ENCODE results near the gene LRRFIP1.

LRRFIP1 gene

DNA sequence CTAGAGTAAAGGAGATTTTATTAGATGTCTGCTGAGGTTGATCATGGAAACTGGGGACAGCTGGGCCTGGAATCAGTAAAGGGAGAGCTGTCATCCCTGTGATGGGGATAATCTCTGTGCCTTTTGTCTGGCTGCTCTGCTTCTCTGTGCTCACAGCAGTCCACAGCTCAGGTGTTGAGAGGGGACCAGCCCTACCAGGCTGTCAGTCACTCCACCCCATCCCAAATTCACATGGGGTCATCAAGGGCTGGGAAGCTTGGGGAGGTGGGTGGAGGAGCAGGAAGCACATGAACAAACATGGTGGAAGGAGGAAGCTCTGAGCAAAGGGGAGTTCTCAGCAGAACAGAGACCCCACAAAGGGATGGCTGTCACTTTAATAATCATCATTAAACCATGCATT is 13.7 kb upstream of the LRRFIP1 start:
- no peaks in the 10 kb centered on the region for H3K36me3 ChIP-seq (ENCODE audit: insufficient read depth, low read length)
- H3K9me3 ChIP-seq (ENCODE audit: low read length): no peaks in the 10 kb centered on the region
- no peaks in the 10 kb centered on the region for H3K27me3 ChIP-seq (ENCODE audit: control insufficient read depth in 1 of 2, insufficient read depth in 2 of 2, low read length in 2 of 2)
- H3K27ac ChIP-seq (ENCODE audit: low read depth, low read length): no peak overlapping the region
- H3K9ac ChIP-seq (ENCODE audit: low read length): no peak overlapping the region
- H3K4me1 ChIP-seq (ENCODE audit: insufficient read depth, low read length): peaks cover 33% of the 10 kb centered on the region
- H3K4me3 ChIP-seq (ENCODE audit: low read depth in 1 of 2, low read length in 2 of 2): no peak overlapping the region

DNA sequence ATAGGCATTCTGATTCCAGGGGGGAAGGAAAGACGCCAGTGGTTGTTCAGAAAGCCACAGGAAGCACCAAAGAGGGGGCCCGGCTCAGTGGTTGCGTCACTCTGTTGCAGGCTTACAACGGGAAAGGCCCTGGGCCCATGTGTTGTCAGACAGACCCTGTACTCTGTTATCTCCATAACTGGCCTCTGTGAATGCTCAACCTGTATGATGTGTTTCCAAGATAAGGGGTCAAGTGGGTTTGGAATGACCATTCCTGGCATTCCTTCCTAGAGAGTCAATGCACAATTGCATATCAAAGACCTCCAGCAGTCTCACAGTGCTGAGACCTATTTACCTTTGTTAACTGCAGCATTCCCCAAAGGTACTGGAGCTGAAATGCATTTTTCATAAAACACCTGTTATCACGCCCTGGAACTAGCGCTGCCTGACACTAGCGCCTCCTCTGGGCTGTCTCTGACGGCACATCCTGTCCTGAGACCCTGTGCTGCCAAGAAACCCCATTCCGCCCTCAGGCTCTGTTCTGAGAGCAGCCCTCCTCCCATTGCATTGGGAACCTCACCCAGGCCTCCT is 13.2 kb upstream of the LRRFIP1 start:
- Histone ChIP-seq H3K4me1 (ENCODE audit: insufficient read depth, low read length) (peaks cover 33% of the 10 kb centered on the region), H3K4me3 (ENCODE audit: low read depth in 1 of 2, low read length in 2 of 2) (no peak overlapping the region), H3K9ac (ENCODE audit: low read length) (no peak overlapping the region), H3K27ac (ENCODE audit: low read depth, low read length) (no peak overlapping the region), H3K27me3 (ENCODE audit: control insufficient read depth in 1 of 2, insufficient read depth in 2 of 2, low read length in 2 of 2) (no peaks in the 10 kb centered on the region), H3K9me3 (ENCODE audit: low read length) (no peaks in the 10 kb centered on the region), H3K36me3 (ENCODE audit: insufficient read depth, low read length) (no peaks in the 10 kb centered on the region)

DNA sequence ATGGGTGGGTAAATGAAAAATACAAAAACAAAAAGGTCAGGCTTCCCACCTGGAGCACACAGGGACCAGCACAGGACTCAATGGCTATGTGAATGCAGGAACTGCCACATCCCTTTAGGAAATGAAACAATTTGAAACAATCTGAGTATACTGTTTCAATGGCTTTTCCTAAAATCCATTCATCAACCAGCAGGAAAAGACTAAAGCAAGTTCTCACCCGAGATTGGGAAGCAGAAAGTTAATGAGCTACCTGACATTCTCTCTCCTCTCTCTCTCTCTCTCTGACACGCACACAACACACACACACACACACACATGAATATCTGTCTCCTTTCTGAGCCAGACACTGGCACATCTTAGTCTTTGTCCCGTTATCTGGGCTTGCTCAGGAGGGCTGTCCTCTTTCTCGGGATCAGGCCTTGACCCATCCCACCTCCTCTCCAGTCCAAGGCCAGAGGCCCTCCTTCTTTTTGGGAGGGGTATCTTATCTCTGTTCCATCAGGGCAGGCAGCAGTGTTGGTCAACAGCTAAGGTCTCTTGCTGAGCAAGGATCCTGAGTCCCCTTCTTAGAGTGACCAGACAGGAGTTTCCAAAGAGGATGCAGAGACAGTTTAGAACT is 11.6 kb upstream of the LRRFIP1 start:
- no peaks in the 10 kb centered on the region for H3K9me3 ChIP-seq (ENCODE audit: low read length)
- H3K9ac ChIP-seq (ENCODE audit: low read length): no peak overlapping the region
- no peaks in the 10 kb centered on the region for H3K36me3 ChIP-seq (ENCODE audit: insufficient read depth, low read length)
- H3K27ac ChIP-seq (ENCODE audit: low read depth, low read length): peak overlapping the region; percentile 54
- peak overlapping the region in 1 of 2 donors; percentile 17 for H3K4me3 ChIP-seq (ENCODE audit: low read depth in 1 of 2, low read length in 2 of 2)
- no peaks in the 10 kb centered on the region for H3K27me3 ChIP-seq (ENCODE audit: control insufficient read depth in 1 of 2, insufficient read depth in 2 of 2, low read length in 2 of 2)
- peaks cover 33% of the 10 kb centered on the region for H3K4me1 ChIP-seq (ENCODE audit: insufficient read depth, low read length)

DNA sequence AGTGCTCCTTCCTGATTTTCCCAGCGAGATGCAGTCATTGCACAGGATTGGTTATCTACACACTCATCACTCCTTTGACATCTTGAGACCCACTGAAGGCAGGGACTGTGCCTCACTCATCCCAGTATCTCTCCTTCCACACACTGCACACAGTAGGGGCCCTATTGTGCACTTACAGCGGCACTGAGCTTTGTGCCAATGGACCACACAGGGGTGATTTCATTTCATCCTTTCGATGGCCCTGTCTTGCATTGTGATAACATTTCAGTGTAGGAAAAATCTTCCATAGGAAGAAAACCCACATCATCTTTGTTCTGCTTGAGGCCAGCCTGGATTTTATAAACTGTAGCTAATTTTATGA is 11.0 kb upstream of the LRRFIP1 start:
- H3K27ac ChIP-seq (ENCODE audit: low read depth, low read length): peak overlapping the region; percentile 54
- H3K9me3 ChIP-seq (ENCODE audit: low read length): no peaks in the 10 kb centered on the region
- H3K4me1 ChIP-seq (ENCODE audit: insufficient read depth, low read length): peaks cover 33% of the 10 kb centered on the region
- no peaks in the 10 kb centered on the region for H3K36me3 ChIP-seq (ENCODE audit: insufficient read depth, low read length)
- peak overlapping the region in 1 of 2 donors; percentile 17 for H3K4me3 ChIP-seq (ENCODE audit: low read depth in 1 of 2, low read length in 2 of 2)
- no peaks in the 10 kb centered on the region for H3K27me3 ChIP-seq (ENCODE audit: control insufficient read depth in 1 of 2, insufficient read depth in 2 of 2, low read length in 2 of 2)
- H3K9ac ChIP-seq (ENCODE audit: low read length): no peak overlapping the region

DNA sequence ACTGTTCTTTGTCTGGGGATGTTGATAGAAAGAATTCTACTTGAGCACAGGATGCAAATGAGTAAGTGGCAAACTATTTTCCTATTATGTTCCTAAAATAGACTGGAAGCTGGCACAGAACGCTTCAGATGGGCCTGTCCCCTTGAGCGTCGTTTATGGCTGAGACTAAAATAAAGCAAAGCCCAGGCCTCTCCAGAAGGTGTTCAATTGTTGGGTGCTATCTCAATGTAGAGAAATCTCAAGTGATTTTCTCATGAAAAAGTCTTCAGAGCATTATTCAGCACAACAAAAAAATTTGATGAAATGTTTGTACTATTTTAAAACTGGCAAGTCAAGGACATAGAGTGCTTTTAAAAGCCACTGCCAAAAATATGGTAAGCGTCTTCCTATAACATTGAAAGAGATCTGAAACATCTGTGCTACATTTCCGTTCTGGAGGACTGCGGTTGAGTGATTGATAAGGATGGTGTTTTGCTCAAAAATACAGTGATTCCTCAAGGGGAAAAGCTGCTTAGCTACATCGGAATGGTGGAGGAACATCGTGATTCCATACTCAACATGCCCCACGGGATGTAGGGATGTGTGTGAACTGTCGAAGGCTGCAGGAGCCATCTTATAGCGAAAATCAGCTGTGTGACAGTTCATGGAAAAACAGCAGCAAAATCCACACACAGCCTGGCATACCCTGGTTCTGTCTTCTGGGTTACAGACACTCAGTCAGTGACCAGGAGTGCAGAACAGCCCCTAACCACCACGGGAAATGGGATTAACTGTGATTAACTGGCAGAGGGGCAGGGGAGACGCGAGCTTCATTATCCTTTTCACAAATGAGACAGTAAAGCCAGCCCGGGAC is 10.4 kb upstream of the LRRFIP1 start:
- Histone ChIP-seq H3K9ac (ENCODE audit: low read length) (no peak overlapping the region), H3K9me3 (ENCODE audit: low read length) (no peaks in the 10 kb centered on the region), H3K36me3 (ENCODE audit: insufficient read depth, low read length) (no peaks in the 10 kb centered on the region), H3K27ac (ENCODE audit: low read depth, low read length) (no peak overlapping the region), H3K4me1 (ENCODE audit: insufficient read depth, low read length) (peaks cover 33% of the 10 kb centered on the region), H3K27me3 (ENCODE audit: control insufficient read depth in 1 of 2, insufficient read depth in 2 of 2, low read length in 2 of 2) (no peaks in the 10 kb centered on the region), H3K4me3 (ENCODE audit: low read depth in 1 of 2, low read length in 2 of 2) (peak overlapping the region in 1 of 2 donors; percentile 2)

DNA sequence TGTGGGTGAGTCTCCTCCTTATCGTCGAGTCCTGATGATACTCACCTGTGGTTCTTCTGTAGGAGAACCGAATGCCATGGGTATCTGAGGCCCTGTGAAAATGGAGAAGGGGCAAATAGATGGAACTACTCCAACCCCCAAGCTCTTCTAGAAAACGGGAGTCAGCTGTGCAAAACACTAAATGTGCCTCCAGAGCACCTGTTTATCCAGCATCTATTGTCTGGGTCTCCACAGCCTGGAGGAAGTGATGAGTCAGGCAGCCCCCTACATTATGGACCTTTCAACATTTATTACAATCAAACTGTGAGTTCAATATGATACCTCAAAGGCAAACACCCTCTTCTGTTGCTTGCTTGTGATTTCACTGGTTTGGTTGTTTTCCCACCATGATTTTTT is 9.8 kb upstream of the LRRFIP1 start:
- Histone ChIP-seq H3K4me3 (ENCODE audit: low read depth in 1 of 2, low read length in 2 of 2) (no peak overlapping the region), H3K27me3 (ENCODE audit: control insufficient read depth in 1 of 2, insufficient read depth in 2 of 2, low read length in 2 of 2) (no peaks in the 10 kb centered on the region), H3K4me1 (ENCODE audit: insufficient read depth, low read length) (peaks cover 33% of the 10 kb centered on the region), H3K27ac (ENCODE audit: low read depth, low read length) (no peak overlapping the region), H3K9ac (ENCODE audit: low read length) (no peak overlapping the region), H3K36me3 (ENCODE audit: insufficient read depth, low read length) (no peaks in the 10 kb centered on the region), H3K9me3 (ENCODE audit: low read length) (no peaks in the 10 kb centered on the region)

DNA sequence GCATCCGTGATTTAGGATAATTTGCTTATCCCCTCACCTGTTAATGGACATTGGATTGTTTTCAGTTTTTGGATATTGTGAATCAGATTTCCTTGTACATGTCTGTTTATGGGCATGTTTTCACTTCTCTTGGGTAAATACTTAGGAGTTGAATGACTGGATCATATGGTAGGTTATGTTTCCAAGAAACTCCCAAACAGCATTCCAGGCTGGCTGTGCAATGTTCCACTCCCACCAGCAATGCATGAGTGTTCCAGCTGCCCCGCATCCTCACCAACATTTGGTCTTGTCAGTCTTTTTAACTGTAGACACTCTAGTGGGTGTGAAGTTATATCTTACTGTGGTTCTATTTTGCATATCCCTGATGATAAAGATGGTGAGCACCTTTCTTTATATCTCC is 8.9 kb upstream of the LRRFIP1 start:
- peaks cover 33% of the 10 kb centered on the region for H3K4me1 ChIP-seq (ENCODE audit: insufficient read depth, low read length)
- no peaks in the 10 kb centered on the region for H3K27me3 ChIP-seq (ENCODE audit: control insufficient read depth in 1 of 2, insufficient read depth in 2 of 2, low read length in 2 of 2)
- no peak overlapping the region for H3K9ac ChIP-seq (ENCODE audit: low read length)
- H3K36me3 ChIP-seq (ENCODE audit: insufficient read depth, low read length): no peaks in the 10 kb centered on the region
- H3K4me3 ChIP-seq (ENCODE audit: low read depth in 1 of 2, low read length in 2 of 2): no peak overlapping the region
- H3K9me3 ChIP-seq (ENCODE audit: low read length): no peaks in the 10 kb centered on the region
- no peak overlapping the region for H3K27ac ChIP-seq (ENCODE audit: low read depth, low read length)

DNA sequence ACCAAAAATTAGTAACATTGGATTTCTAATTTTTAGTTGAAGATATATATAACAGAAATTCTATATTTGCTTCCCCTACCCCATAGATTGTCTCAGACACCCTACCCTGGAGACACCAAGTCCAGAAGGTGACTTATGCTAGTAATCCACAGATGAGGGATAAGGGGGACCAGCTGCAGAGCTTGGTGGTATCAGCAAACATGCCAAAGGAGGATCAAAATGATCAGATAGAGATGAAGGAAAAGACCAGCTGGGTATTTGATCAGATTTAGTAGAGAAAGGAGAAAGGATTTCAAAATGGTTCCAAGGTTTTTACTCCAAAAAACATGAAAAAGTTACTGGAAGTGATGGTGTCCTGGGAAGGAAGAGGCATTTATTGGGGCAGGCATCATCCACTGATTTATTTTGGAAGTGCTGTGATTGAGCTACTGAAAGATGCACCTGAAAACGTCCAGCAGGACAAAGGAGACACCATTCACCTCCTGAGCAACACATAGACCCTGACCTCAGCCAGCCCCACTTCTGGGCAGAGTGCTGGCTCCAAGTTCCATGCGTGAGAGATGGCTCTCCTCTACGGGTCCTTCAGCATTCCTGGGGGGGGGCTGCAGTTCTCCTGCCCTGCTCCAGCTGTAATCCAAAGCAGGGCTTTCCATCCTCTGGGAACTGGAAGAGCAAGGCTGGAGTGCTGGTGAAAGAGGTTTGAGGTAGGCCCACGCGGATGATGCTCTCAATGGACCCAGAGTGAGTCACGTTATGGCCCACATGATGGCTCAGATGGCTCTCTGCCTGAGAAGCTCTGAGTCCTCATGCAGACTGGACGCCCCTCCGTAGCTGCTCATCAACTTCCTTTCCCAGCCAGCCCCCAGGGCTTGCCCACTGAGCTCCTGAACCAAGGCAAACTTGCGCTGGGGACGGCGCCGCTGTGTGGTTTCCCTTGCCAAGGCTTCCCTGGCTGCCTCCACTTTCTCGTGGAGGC is 3.7 kb upstream of the LRRFIP1 start:
- H3K4me1 ChIP-seq (ENCODE audit: insufficient read depth, low read length): peaks cover 8% of the 10 kb centered on the region
- no peaks in the 10 kb centered on the region for H3K27me3 ChIP-seq (ENCODE audit: control insufficient read depth in 1 of 2, insufficient read depth in 2 of 2, low read length in 2 of 2)
- H3K9ac ChIP-seq (ENCODE audit: low read length): no peak overlapping the region
- H3K4me3 ChIP-seq (ENCODE audit: low read depth in 1 of 2, low read length in 2 of 2): no peak overlapping the region
- no peaks in the 10 kb centered on the region for H3K36me3 ChIP-seq (ENCODE audit: insufficient read depth, low read length)
- no peaks in the 10 kb centered on the region for H3K9me3 ChIP-seq (ENCODE audit: low read length)
- H3K27ac ChIP-seq (ENCODE audit: low read depth, low read length): no peak overlapping the region

DNA sequence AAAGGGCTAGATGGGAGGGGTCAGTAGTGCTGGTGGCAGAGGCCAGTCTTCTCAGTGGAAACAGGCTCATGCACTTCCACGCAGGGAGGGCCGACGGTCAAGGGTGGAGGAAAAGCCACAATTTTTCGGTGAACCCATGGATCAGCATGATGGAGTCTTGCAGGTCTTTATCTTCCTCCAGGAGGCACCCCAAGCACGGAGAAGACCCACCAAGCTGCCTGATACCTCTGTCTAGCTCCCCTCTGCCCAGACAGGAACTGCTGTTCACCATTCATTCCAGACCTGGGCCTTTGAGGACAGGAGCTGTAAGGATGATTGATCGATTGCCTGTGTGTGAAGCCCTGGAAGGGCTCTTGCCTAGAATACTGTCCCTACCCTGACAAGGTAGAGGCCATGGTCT is 2.8 kb upstream of the LRRFIP1 start:
- no peaks in the 10 kb centered on the region for H3K9me3 ChIP-seq (ENCODE audit: low read length)
- H3K27me3 ChIP-seq (ENCODE audit: control insufficient read depth in 1 of 2, insufficient read depth in 2 of 2, low read length in 2 of 2): no peaks in the 10 kb centered on the region
- H3K9ac ChIP-seq (ENCODE audit: low read length): no peak overlapping the region
- no peaks in the 10 kb centered on the region for H3K36me3 ChIP-seq (ENCODE audit: insufficient read depth, low read length)
- H3K4me1 ChIP-seq (ENCODE audit: insufficient read depth, low read length): peaks cover 13% of the 10 kb centered on the region
- no peak overlapping the region for H3K4me3 ChIP-seq (ENCODE audit: low read depth in 1 of 2, low read length in 2 of 2)
- H3K27ac ChIP-seq (ENCODE audit: low read depth, low read length): no peak overlapping the region

DNA sequence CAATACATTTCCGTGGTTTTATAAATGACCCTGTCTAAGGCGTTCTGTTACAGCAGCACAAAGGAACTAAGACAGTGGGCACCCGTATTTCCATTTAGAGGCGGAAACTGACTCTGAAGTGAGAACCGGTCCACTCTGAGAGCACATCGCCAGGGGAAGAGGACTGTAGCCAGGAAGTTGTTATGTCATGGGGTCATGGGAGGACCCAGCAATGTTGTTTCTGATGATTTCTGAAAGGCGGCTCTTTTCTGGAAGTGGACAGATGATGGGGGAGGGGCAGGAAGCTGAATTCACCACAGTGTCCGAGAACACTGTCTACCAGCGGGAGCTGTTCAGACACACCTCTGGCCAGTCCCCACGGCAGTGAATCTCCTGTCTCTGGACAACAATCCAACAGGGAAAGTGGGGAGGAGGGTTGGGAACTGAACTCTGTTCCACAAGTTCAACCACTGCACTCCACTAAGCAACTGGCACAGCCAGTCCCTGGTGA is 2.1 kb upstream of the LRRFIP1 start:
- H3K27ac ChIP-seq (ENCODE audit: low read depth, low read length): no peak overlapping the region
- no peaks in the 10 kb centered on the region for H3K9me3 ChIP-seq (ENCODE audit: low read length)
- no peak overlapping the region for H3K4me3 ChIP-seq (ENCODE audit: low read depth in 1 of 2, low read length in 2 of 2)
- no peak overlapping the region for H3K9ac ChIP-seq (ENCODE audit: low read length)
- H3K36me3 ChIP-seq (ENCODE audit: insufficient read depth, low read length): no peaks in the 10 kb centered on the region
- no peaks in the 10 kb centered on the region for H3K27me3 ChIP-seq (ENCODE audit: control insufficient read depth in 1 of 2, insufficient read depth in 2 of 2, low read length in 2 of 2)
- H3K4me1 ChIP-seq (ENCODE audit: insufficient read depth, low read length): peaks cover 13% of the 10 kb centered on the region

DNA sequence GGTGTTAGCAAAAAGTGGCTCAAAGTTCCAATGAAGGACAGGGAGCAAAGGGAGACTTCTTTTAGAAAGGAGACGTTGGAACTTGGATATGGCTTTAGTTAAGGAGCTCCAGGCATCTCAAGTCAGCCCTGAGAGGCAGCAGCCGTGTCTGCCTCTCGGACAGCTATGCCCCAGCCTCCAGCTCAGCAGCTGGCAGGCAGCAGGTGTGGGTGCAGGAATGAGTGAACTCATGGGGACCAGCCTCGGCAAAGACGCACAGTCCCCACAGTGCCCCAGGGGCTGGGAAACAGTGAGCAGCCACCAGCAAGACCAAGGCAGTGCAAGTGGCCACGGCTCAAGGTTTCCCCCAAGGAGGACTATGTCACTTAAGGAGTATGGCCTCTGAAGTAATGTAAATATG is 1.6 kb upstream of the LRRFIP1 start:
- no peaks in the 10 kb centered on the region for H3K36me3 ChIP-seq (ENCODE audit: insufficient read depth, low read length)
- H3K9me3 ChIP-seq (ENCODE audit: low read length): no peaks in the 10 kb centered on the region
- H3K27ac ChIP-seq (ENCODE audit: low read depth, low read length): no peak overlapping the region
- H3K27me3 ChIP-seq (ENCODE audit: control insufficient read depth in 1 of 2, insufficient read depth in 2 of 2, low read length in 2 of 2): no peaks in the 10 kb centered on the region
- H3K4me1 ChIP-seq (ENCODE audit: insufficient read depth, low read length): peaks cover 13% of the 10 kb centered on the region
- H3K9ac ChIP-seq (ENCODE audit: low read length): no peak overlapping the region
- no peak overlapping the region for H3K4me3 ChIP-seq (ENCODE audit: low read depth in 1 of 2, low read length in 2 of 2)
